Gastrocnemius medialis (tissue), 4 donors: ENCODE measurements around the gene RICTOR. TPM values are rescaled to one million over a fixed set of nuclear protein-coding genes. Genes with fewer than 3 reads are reported as not detected.

Experiments
- ATAC-seq, 2 donors: fragments of 150-250 bp; one replicate each; pipeline ENCODE4 v1.9.1; 2016
- DNase-seq, 2 donors: peaks; one replicate each; pipeline ENCODE4 v3.0.0-alpha.2; 2019
- H3K27ac ChIP-seq, 4 donors: fragments of 200-600 bp; sonication (generic); 1 replicate in 1 of 4; 2 replicates in 3 of 4; pipeline ENCODE4 v1.5.1; 2016 to 2018; ENCODE audit warnings: mild to moderate bottlenecking in 2 of 4, moderate library complexity in 1 of 4
- H3K27me3 ChIP-seq, 3 donors: fragments of 200-600 bp; sonication (generic) in 2 of 3; 1 replicate in 1 of 3; 2 replicates in 2 of 3; pipeline versions ENCODE4 v1.5.1 to v1.6.0; 2016 to 2019; ENCODE audit warnings: mild to moderate bottlenecking in 1 of 3, moderate library complexity in 1 of 3
- H3K36me3 ChIP-seq, 2 donors: fragments of 200-600 bp; sonication (generic) in 1 of 2; one replicate each; pipeline ENCODE4 v1.5.1; 2017 to 2018
- H3K4me1 ChIP-seq, 2 donors: fragments of 200-600 bp; sonication (generic) in 1 of 2; one replicate each; pipeline ENCODE4 v1.5.1; 2016 to 2017; ENCODE audit warnings: mild to moderate bottlenecking in 2 of 2
- H3K4me3 ChIP-seq, 4 donors: fragments of 200-600 bp; sonication (generic) in 3 of 4; 1 replicate in 1 of 4; 2 replicates in 3 of 4; pipeline ENCODE4 v1.5.1; 2016 to 2019; ENCODE audit warnings: mild to moderate bottlenecking in 2 of 4
- H3K9me3 ChIP-seq, 3 donors: fragments of 200-600 bp; sonication (generic) in 2 of 3; 1 replicate in 1 of 3; 2 replicates in 2 of 3; pipeline ENCODE4 v1.5.1; 2016 to 2019
- POLR2A ChIP-seq, 2 donors: fragments of 450-650 bp; IDR thresholded peaks; one replicate each; pipeline ENCODE4 v1.6.1; 2017; ENCODE audit warnings: antibody characterized with exemption in 2 of 2, mild to moderate bottlenecking in 2 of 2, moderate library complexity in 2 of 2
- in situ Hi-C, 4 donors: fragments of 200-750 bp; cut with MboI; loops; one replicate each; pipeline versions ENCODE4 v1.15.0 to v1.8.0; 2017; ENCODE audit warnings: low sequenced_read_pairs in 4 of 4
- intact Hi-C: fragments of 100-400 bp; cut with DNase I; formaldehyde crosslinking; loops from one replicate; pipeline ENCODE4 v1.15.1; 2023; ENCODE audit warnings: low total_unique reads
- total RNA-seq, 4 donors: library from RNA; depleted of rRNA; stranded (reverse); fragments of >200 nt; gene quantifications; one replicate each; pipeline versions ENCODE4 v1.1.0 to v1.2.3, GENCODE V29; 2016
- TF ChIP-seq, protein P1 (sequence below), 5 experiments: fragments of 450-650 bp in 3 of 5; fragments of 200-600 bp in 2 of 5; sonication (generic) in 2 of 5; IDR thresholded peaks in 4 of 5; conservative IDR thresholded peaks in 1 of 5; 1 replicate in 4 of 5; 2 replicates in 1 of 5; pipeline ENCODE4 v1.5.1; 2016 to 2019; ENCODE audit warnings: antibody characterized with exemption in 5 of 5, mild to moderate bottlenecking in 3 of 5, moderate library complexity in 3 of 5

Gene RICTOR
- total RNA-seq, 4 donors from 2014 or later = 28.9 to 56.9 (median 37.0) TPM

DNA sequence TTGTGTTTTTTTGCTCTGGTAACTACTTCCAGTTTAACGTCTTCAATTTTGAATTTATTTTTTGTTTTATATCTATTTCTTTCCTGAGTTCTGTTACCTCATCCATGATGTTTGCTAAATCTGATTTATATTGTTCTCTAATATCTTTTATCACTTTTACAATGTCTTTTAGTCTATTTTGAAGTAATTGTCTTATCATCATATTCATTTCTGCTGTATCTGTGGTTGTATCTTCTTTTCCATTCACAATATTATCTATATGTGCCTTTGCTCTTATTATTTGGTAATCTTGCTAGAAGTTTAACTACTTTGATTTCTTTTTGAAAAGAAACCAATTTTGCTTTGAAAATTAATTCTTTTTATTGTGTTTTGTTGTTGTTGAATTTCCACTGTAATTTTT, 184.8 kb downstream of the RICTOR start:
- Histone ChIP-seq H3K9me3 (no peaks in the 10 kb centered on the region), H3K4me1 (no peaks in the 10 kb centered on the region), H3K27me3 (no peaks in the 10 kb centered on the region), H3K27ac (no peak overlapping the region), H3K4me3 (no peak overlapping the region), H3K36me3 (no peaks in the 10 kb centered on the region)
- TF ChIP-seq POLR2A (IDR thresholded peaks at IDR 0.05) = no peak
- TF ChIP-seq, protein P1, sequence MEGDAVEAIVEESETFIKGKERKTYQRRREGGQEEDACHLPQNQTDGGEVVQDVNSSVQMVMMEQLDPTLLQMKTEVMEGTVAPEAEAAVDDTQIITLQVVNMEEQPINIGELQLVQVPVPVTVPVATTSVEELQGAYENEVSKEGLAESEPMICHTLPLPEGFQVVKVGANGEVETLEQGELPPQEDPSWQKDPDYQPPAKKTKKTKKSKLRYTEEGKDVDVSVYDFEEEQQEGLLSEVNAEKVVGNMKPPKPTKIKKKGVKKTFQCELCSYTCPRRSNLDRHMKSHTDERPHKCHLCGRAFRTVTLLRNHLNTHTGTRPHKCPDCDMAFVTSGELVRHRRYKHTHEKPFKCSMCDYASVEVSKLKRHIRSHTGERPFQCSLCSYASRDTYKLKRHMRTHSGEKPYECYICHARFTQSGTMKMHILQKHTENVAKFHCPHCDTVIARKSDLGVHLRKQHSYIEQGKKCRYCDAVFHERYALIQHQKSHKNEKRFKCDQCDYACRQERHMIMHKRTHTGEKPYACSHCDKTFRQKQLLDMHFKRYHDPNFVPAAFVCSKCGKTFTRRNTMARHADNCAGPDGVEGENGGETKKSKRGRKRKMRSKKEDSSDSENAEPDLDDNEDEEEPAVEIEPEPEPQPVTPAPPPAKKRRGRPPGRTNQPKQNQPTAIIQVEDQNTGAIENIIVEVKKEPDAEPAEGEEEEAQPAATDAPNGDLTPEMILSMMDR (IDR thresholded peaks at IDR 0.05 in 4 of 5, conservative IDR thresholded peaks at IDR 0.05 in 1 of 5) = no peak
- in situ Hi-C loops (no loop called here), intact Hi-C loops (loop anchor here (1.0 kb wide), 1 partner anchor 22 kb away; no protein-coding TSS in a partner anchor)
- DNase-seq = no peak
- ATAC-seq = no peak

DNA sequence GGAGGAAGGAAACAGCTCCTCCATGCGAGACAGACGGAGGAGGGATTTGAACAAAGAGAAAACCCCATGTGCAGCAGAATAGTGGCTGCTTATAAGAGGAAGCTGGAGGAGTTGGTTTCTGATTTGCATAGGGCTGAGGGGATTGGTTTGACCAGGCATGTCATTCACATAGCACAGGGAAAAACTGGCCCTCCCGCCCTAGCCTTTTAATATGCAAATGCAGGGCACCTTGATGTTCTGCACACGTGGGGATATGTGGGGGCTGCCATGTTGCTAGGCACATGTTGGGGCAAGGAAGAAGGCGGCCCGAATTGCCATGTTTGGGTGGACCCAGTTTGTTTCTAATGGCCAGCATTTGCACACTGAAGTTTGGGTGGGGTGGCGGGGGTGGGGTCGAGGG, 186.2 kb downstream of the RICTOR start:
- Histone ChIP-seq H3K4me1 (no peaks in the 10 kb centered on the region), H3K27me3 (no peaks in the 10 kb centered on the region), H3K27ac (no peak overlapping the region), H3K9me3 (no peaks in the 10 kb centered on the region), H3K4me3 (no peak overlapping the region), H3K36me3 (no peaks in the 10 kb centered on the region)
- TF ChIP-seq POLR2A (IDR thresholded peaks at IDR 0.05) = no peak
- TF ChIP-seq, protein P1 (IDR thresholded peaks at IDR 0.05 in 4 of 5, conservative IDR thresholded peaks at IDR 0.05 in 1 of 5) = no peak
- in situ Hi-C loops (no loop called here), intact Hi-C loops (no loop called here)
- no peak for DNase-seq
- ATAC-seq = no peak

Other genes with a start within 250 kb of the RICTOR start
- 10 to 100 TPM in 1 of 4 donors, 1 to 10 TPM in 3; 4.9 to 12.4 (median 6.5) TPM for gene OSMR, start 228.4 kb downstream of the RICTOR start, total RNA-seq
- 1 to 10 TPM; 1.1 to 5.6 (median 2.6) TPM for gene FYB1, start 145.2 kb upstream of the RICTOR start, total RNA-seq